NK-92 treated with Interleukin-12 subunit alpha and Interleukin-12 subunit beta, amount 100 ng/mL, for 24 hours (cell line): ENCODE data around the gene INPP5K.

ENCODE experiments used
- DNase-seq: peaks from one replicate; lab custom pipeline; 2025; lab: John Stamatoyannopoulos, UW

Gene INPP5K

GRCh38 chr17:1485423-1486376 is 30.7 kb downstream of the INPP5K start:
- no peak for DNase-seq

- no peak for DNase-seq
Observed at GRCh38 chr17:1484676-1485422, 31.6 kb downstream of the INPP5K start.

GRCh38 chr17:1484060-1484535 is 32.3 kb downstream of the INPP5K start:
- DNase-seq: no peak

- no peak for DNase-seq
Observed at GRCh38 chr17:1482680-1483079, 33.7 kb downstream of the INPP5K start.

GRCh38 chr17:1481736-1482135 is 34.7 kb downstream of the INPP5K start:
- DNase-seq: no peak

GRCh38 chr17:1480747-1481465 is 35.5 kb downstream of the INPP5K start:
- no peak for DNase-seq

GRCh38 chr17:1478418-1478817 is 38.0 kb downstream of the INPP5K start:
- DNase-seq: no peak

- DNase-seq: no peak
Observed at GRCh38 chr17:1475321-1475854, 41.0 kb downstream of the INPP5K start.

GRCh38 chr17:1474402-1475189 is 41.8 kb downstream of the INPP5K start:
- no peak for DNase-seq

GRCh38 chr17:1473841-1474240 is 42.6 kb downstream of the INPP5K start:
- DNase-seq: no peak

- no peak for DNase-seq
Observed at GRCh38 chr17:1473170-1473569, 43.2 kb downstream of the INPP5K start.

- DNase-seq: no peak
Observed at GRCh38 chr17:1471911-1472821, 44.2 kb downstream of the INPP5K start.

GRCh38 chr17:1471490-1471889 is 44.9 kb downstream of the INPP5K start:
- DNase-seq: no peak

- no peak for DNase-seq
Observed at GRCh38 chr17:1470755-1471462, 45.5 kb downstream of the INPP5K start.

GRCh38 chr17:1470071-1470754 is 46.2 kb downstream of the INPP5K start:
- DNase-seq: no peak

- DNase-seq: no peak
Observed at GRCh38 chr17:1469231-1469852, 47.1 kb downstream of the INPP5K start.

GRCh38 chr17:1467898-1468492 is 48.4 kb downstream of the INPP5K start:
- DNase-seq: no peak

- DNase-seq: no peak
Observed at GRCh38 chr17:1467258-1467657, 49.2 kb downstream of the INPP5K start.
